Measurements from ENCODE around the gene GGT7. TPM values are rescaled to one million over a fixed set of nuclear protein-coding genes. Genes with fewer than 3 reads are reported as not detected.

GGT7 gene
- total RNA-seq, 1 donor from 2014 or later, result 20.3 TPM

DNA sequence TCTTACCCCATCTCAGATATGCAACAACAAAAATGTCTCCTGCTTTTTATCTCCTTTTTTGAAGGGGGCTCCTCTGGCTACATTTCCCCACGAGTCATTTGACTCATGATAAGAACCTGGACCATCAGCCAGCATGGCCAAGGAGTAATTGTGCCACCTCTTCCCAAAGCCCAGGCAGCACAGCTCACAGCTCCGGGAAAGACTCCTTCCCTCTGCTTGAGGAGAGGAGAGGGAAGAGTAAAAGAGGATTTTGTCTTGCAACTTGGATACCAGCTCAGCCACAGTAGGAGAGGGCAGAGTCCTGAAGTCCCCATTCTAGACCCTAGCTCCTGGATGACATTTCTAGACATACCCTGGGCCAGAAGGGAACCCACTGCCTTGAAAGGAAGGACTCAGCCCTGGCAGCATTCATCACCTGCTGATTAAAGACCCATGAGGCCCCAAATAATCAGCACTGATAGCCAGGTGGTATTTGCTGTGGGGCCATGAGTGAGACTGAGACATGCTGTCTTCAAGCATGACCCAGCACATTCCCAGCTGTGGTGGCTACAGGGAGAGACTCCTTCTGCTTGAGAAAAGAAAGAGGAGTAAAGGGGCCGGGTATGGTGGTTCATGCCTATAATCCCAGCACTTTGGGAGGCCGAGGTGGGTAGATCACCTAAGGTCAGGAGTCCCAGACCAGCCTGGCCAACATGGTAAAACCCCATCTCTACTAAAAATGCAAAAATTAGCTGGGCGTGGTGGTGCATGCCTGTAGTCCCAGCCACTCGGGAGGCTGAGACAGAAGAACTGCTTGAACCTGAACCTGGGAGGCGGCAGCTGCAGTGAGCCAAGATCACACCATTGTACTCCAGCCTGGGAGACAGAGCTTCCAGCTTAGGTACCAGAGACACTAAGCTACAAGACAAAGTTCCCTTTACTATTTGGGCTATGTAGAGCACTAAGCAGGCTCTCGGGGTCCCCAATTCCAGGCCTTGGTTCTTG is 75.4 kb downstream of the GGT7 start:
- no peak for DNase-seq (ENCODE audit: low spot score)
- Mint-ChIP-seq H3K36me3 (ENCODE audit: low read depth, unreplicated experiment) (no peaks in the 10 kb centered on the region), H3K4me3 (ENCODE audit: unreplicated experiment) (no peak overlapping the region), H3K9me3 (ENCODE audit: unreplicated experiment) (no peaks in the 10 kb centered on the region), H3K4me1 (ENCODE audit: unreplicated experiment) (peaks cover 5% of the 10 kb centered on the region), H3K27me3 (ENCODE audit: unreplicated experiment) (no peaks in the 10 kb centered on the region), H3K27ac (ENCODE audit: unreplicated experiment) (no peak overlapping the region)
- TF ChIP-seq, protein P1, sequence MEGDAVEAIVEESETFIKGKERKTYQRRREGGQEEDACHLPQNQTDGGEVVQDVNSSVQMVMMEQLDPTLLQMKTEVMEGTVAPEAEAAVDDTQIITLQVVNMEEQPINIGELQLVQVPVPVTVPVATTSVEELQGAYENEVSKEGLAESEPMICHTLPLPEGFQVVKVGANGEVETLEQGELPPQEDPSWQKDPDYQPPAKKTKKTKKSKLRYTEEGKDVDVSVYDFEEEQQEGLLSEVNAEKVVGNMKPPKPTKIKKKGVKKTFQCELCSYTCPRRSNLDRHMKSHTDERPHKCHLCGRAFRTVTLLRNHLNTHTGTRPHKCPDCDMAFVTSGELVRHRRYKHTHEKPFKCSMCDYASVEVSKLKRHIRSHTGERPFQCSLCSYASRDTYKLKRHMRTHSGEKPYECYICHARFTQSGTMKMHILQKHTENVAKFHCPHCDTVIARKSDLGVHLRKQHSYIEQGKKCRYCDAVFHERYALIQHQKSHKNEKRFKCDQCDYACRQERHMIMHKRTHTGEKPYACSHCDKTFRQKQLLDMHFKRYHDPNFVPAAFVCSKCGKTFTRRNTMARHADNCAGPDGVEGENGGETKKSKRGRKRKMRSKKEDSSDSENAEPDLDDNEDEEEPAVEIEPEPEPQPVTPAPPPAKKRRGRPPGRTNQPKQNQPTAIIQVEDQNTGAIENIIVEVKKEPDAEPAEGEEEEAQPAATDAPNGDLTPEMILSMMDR (IDR thresholded peaks at IDR 0.05; ENCODE audit: unreplicated experiment), result no peak

Other genes starting within 250 kb of the GGT7 start
- 16.5 TPM for gene PIGU, start 195.8 kb downstream of the GGT7 start, total RNA-seq (ENCODE audit: unreplicated experiment)
- gene TP53INP2, start 168.5 kb downstream of the GGT7 start, total RNA-seq (ENCODE audit: unreplicated experiment), result 68.5 TPM
- 22.0 TPM for gene NCOA6, start 47.2 kb downstream of the GGT7 start, total RNA-seq (ENCODE audit: unreplicated experiment)
- 53.2 TPM for gene ACSS2, start 3.8 kb upstream of the GGT7 start, total RNA-seq (ENCODE audit: unreplicated experiment)
- gene GSS, start 83.0 kb upstream of the GGT7 start, total RNA-seq (ENCODE audit: unreplicated experiment), result 48.3 TPM
- 0.51 TPM for gene MYH7B, start 83.0 kb upstream of the GGT7 start, total RNA-seq (ENCODE audit: unreplicated experiment)
- 109 TPM for gene TRPC4AP, start 220.0 kb upstream of the GGT7 start, total RNA-seq (ENCODE audit: unreplicated experiment)

All from endothelial cell (in vitro differentiated cells).